ENCODE measurements around the gene FRMD3.

FRMD3 gene

GRCh38 chr9:83509402-83509801 is 28.8 kb downstream of the FRMD3 start:
- TF ChIP-seq CTCF (conservative IDR thresholded peaks at IDR 0.05), result no peak
- H3K27ac ChIP-seq, result no peak overlapping the region

- no peak for TF ChIP-seq CTCF (conservative IDR thresholded peaks at IDR 0.05)
- H3K27ac ChIP-seq, result no peak overlapping the region
Measured at GRCh38 chr9:83508067-83508466, 30.1 kb downstream of the FRMD3 start.

GRCh38 chr9:83505282-83505681 is 32.9 kb downstream of the FRMD3 start:
- H3K27ac ChIP-seq, result no peak overlapping the region
- no peak for TF ChIP-seq CTCF (conservative IDR thresholded peaks at IDR 0.05)

DNA sequence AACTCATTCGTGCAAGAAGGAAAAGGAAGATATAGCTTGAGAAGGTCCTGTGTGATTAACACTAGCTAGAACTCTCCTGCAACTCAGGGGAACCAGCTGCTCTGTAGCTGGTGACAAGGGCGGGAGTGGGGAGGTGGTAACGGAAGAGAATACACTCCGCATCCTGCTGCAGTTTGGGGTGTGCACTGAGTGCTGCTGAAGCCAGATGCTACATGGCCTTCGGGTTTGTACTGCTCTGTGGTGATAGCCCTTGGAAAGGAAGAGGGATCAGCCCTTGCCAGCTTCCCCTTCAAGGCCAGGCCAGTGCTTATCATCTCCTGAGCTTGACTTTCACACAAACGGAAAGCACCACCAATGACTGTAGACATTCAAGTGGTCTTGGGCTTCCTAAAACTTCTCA is 34.3 kb downstream of the FRMD3 start:
- no peak overlapping the region for H3K27ac ChIP-seq
- no peak for TF ChIP-seq CTCF (conservative IDR thresholded peaks at IDR 0.05)

- H3K27ac ChIP-seq, result no peak overlapping the region
- TF ChIP-seq CTCF (conservative IDR thresholded peaks at IDR 0.05), result no peak
Measured at GRCh38 chr9:83501565-83501964, 36.6 kb downstream of the FRMD3 start.

GRCh38 chr9:83497441-83497840 is 40.8 kb downstream of the FRMD3 start:
- no peak overlapping the region for H3K27ac ChIP-seq
- TF ChIP-seq CTCF (conservative IDR thresholded peaks at IDR 0.05), result no peak

DNA sequence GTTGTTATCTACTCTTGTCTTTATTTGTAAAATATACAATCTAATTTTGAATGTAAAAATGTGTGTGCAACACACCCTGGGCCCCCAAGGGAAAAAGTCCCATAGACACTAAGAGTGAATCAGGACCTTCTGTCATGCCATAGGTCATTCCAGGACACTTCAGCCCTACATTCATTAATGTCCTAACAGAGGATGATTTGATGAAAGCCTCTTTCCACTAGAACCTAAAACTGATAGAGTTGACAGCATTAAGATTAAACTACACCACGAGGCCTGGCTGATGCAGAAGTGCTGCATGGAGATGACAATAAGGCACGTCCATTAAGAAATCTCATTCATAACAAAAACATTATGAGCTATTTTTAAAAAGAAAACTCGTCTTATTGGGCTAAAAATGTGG is 46.2 kb downstream of the FRMD3 start:
- H3K27ac ChIP-seq, result no peak overlapping the region
- TF ChIP-seq CTCF (conservative IDR thresholded peaks at IDR 0.05), result no peak

- TF ChIP-seq CTCF (conservative IDR thresholded peaks at IDR 0.05), result no peak
- H3K27ac ChIP-seq, result no peak overlapping the region
Measured at GRCh38 chr9:83491413-83491812, 46.8 kb downstream of the FRMD3 start.

All from VCaP (cell line).